ENCODE measurements around the gene INO80E. TPM values are rescaled to one million over a fixed set of nuclear protein-coding genes. Genes with fewer than 3 reads are reported as not detected.

The INO80E gene
- total and polyA plus RNA-seq, 2 donors (not counting 1 experiment from before 2014, with no cell fraction given), result 103 to 113 TPM

DNA sequence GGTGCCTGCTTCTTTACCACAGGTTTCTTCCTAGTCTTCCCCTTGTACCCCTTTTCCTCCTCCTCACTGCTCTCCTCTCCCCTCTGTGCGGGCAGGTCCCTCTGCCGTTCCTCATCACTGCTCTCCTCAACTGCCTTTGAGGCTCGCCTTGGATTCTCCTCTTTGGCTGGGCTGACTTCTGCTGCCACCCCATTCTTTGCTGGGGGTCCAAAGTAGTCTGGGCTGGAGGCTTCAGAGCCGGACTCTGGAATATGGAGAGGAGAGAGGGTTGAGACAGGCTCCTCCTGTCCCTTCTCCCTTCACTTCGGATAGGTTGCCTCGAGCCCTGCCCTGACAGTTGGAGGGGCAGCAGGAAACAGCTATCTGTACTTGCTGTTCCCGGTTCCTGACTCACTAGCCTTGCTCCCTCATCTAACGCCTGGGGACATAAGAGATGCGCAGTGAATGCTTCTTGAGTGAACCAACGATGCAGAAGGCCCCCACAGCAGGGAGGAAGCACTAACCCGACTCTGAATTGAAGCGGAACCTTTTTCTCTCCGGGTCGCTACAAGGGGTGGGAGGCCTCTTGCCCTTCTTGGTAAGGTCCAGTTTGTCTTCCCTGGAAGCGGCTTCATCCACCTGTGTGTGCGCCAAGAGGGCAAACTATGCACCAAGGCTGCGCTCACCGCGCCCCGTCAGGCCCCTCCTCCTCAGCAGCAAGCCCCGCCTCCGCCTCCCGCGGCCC, 1.3 kb upstream of the INO80E start:
- ChIA-PET POLR2A (interaction anchor here (0.5 to 1.2 kb wide), 2 partner anchors 22 to 61 kb away, joined by 4 to 8 read pairs; partner anchors contain the start of gene TAOK2), CTCF (interaction anchor here (1.2 to 1.8 kb wide), 3 partner anchors 11 to 38 kb away, joined by 4 to 5 read pairs (median 4); partner anchors contain the start of gene TAOK2)
- DNase-seq, result no peak
- WGBS (ENCODE audit: insufficient coverage), result 12% methylated on average over 23 of the region's 24 CpGs
- Histone ChIP-seq H3K9ac (ENCODE audit: low read length) (peak overlapping the region; percentile 97), H3K4me3 (ENCODE audit: control extremely low read depth in 1 of 5, extremely low read depth in 1 of 5, insufficient read depth in 1 of 5, low read depth in 2 of 5, low read length in 4 of 5) (peak overlapping the region; percentile 89 to 100 (median 98)), H3K27me3 (replicated peaks in 1 of 4; ENCODE audit: control extremely low read depth in 1 of 4, control insufficient read depth in 3 of 4, insufficient read depth in 4 of 4, low read length in 3 of 4) (no peaks in the 10 kb centered on the region), H3K4me1 (ENCODE audit: control insufficient read depth in 2 of 2, insufficient read depth in 2 of 2, low read length in 2 of 2) (peaks cover 15 to 22% of the 10 kb centered on the region in 2 donors), H2AFZ (ENCODE audit: insufficient read depth, low read depth, low read length, poor library complexity, severe bottlenecking) (peak overlapping the region; percentile 96), H4K20me1 (ENCODE audit: control insufficient read depth, insufficient read depth, low read length, poor library complexity, severe bottlenecking) (no peaks in the 10 kb centered on the region), H3K27ac (ENCODE audit: low read length in 2 of 2) (peak overlapping the region; percentile 94 to 97), H3K36me3 (replicated peaks in 1 of 2; ENCODE audit: control extremely low read depth in 1 of 2, control insufficient read depth in 1 of 2, extremely low read depth in 1 of 2, insufficient read depth in 2 of 2, low read length in 1 of 2) (peaks cover 0 to 36% of the 10 kb centered on the region in 2 experiments), H3K79me2 (ENCODE audit: control insufficient read depth, insufficient read depth, low read length) (peaks cover 13% of the 10 kb centered on the region), H3K4me2 (replicated peaks; ENCODE audit: low read depth, low read length, poor library complexity, severe bottlenecking) (peak overlapping the region; percentile 83), H3K9me3 (ENCODE audit: control extremely low read depth in 1 of 3, control insufficient read depth in 2 of 3, insufficient read depth in 1 of 3, low read length in 2 of 3) (no peaks in the 10 kb centered on the region)
- peaks cover 43% of the 10 kb centered on the region for H3K4me1 Mint-ChIP-seq
- no peaks in the 10 kb centered on the region for H3K27me3 Mint-ChIP-seq
- H3K4me3 Mint-ChIP-seq, result peak overlapping the region; percentile 98
- no peak for ATAC-seq (ENCODE audit: low read depth)
- no peaks in the 10 kb centered on the region for H3K9me3 Mint-ChIP-seq (ENCODE audit: insufficient read depth)
- intact Hi-C loops (cut with micrococcal nuclease), result loop anchor here (2.0 to 5.0 kb wide), 2 partner anchors 70 to 663 kb away; partner anchors contain the start of genes ALDOA and FBRS
- TF ChIP-seq EZH2 (IDR thresholded peaks at IDR 0.05; ENCODE audit: borderline replicate concordance, insufficient read depth, low read depth, low read length, poor library complexity, severe bottlenecking) (no peak), CTCF (IDR thresholded peaks at IDR 0.05) (no peak)
- peak overlapping the region; percentile 94 for H3K27ac Mint-ChIP-seq
